ENCODE results near the gene DBF4. TPM values are rescaled to one million over a fixed set of nuclear protein-coding genes. Genes with fewer than 3 reads are reported as not detected.

DBF4 gene
- total RNA-seq, 1 donor from 2014 or later, result 92.3 TPM

GRCh38 chr7:87948371-87948770 lies 72.1 kb downstream of the DBF4 start:
- Mint-ChIP-seq H3K27me3 (ENCODE audit: low read depth) (no peaks in the 10 kb centered on the region), H3K27ac (ENCODE audit: unreplicated experiment) (no peak overlapping the region), H3K4me3 (no peak overlapping the region), H3K9me3 (no peaks in the 10 kb centered on the region), H3K4me1 (peaks cover 5% of the 10 kb centered on the region), H3K36me3 (ENCODE audit: low read depth) (peaks cover 7% of the 10 kb centered on the region)
- no peak for DNase-seq (ENCODE audit: low read depth, low spot score)
- no peak for TF ChIP-seq CTCF (conservative IDR thresholded peaks at IDR 0.05)

Other genes with a start within 250 kb of the DBF4 start
- gene RUNDC3B, start 248.1 kb upstream of the DBF4 start, total RNA-seq, result 1.1 and 1.3 TPM in 2 replicates
- 36.3 and 39.0 TPM in 2 replicates for gene SLC25A40, start 133 bp upstream of the DBF4 start, total RNA-seq
- 12.1 and 13.4 TPM in 2 replicates for gene ADAM22, start 57.8 kb downstream of the DBF4 start, total RNA-seq

All from neural crest cell (in vitro differentiated cells).